ENCODE results near the gene MYF6.

DNA sequence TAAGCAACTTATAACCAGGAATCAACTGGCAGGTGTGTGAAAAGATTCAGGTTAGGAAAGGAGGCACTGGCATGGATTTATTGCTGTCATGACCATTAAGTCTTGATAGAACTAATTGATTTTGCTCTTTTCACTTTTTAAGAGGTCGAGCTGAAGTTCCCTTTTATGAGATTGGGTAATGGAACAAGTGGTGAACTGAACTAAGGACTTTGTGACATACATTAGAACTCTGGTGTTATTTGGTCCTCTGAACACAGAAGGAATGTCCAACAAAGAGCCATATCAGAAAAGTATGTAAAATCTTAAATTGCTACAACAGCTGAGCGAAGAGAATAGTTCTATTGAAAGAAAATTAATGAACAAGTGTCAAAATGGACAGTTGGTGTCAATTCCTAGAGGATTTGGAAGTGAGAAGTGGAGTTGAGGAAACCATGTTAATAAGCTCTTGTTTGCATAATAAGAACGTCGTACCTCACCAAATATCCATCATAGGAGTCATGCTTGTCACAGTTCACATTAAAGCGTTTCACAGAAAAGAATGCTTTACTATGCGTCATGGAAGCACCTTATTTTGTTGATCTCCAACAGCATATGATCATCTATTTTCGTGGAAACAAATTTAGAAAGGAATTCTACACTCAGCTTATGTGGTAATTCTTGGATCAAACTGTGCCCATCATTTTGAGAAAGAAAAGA lies 8.4 kb upstream of the MYF6 start:
- TF ChIP-seq, protein P1, sequence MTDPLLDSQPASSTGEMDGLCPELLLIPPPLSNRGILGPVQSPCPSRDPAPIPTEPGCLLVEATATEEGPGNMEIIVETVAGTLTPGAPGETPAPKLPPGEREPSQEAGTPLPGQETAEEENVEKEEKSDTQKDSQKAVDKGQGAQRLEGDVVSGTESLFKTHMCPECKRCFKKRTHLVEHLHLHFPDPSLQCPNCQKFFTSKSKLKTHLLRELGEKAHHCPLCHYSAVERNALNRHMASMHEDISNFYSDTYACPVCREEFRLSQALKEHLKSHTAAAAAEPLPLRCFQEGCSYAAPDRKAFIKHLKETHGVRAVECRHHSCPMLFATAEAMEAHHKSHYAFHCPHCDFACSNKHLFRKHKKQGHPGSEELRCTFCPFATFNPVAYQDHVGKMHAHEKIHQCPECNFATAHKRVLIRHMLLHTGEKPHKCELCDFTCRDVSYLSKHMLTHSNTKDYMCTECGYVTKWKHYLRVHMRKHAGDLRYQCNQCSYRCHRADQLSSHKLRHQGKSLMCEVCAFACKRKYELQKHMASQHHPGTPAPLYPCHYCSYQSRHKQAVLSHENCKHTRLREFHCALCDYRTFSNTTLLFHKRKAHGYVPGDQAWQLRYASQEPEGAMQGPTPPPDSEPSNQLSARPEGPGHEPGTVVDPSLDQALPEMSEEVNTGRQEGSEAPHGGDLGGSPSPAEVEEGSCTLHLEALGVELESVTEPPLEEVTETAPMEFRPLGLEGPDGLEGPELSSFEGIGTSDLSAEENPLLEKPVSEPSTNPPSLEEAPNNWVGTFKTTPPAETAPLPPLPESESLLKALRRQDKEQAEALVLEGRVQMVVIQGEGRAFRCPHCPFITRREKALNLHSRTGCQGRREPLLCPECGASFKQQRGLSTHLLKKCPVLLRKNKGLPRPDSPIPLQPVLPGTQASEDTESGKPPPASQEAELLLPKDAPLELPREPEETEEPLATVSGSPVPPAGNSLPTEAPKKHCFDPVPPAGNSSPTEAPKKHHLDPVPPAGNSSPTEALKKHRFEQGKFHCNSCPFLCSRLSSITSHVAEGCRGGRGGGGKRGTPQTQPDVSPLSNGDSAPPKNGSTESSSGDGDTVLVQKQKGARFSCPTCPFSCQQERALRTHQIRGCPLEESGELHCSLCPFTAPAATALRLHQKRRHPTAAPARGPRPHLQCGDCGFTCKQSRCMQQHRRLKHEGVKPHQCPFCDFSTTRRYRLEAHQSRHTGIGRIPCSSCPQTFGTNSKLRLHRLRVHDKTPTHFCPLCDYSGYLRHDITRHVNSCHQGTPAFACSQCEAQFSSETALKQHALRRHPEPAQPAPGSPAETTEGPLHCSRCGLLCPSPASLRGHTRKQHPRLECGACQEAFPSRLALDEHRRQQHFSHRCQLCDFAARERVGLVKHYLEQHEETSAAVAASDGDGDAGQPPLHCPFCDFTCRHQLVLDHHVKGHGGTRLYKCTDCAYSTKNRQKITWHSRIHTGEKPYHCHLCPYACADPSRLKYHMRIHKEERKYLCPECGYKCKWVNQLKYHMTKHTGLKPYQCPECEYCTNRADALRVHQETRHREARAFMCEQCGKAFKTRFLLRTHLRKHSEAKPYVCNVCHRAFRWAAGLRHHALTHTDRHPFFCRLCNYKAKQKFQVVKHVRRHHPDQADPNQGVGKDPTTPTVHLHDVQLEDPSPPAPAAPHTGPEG (CRISPR knock-in tag; IDR thresholded peaks at IDR 0.05), result no peak
- TF ChIP-seq KLF12 (CRISPR knock-in tag; IDR thresholded peaks at IDR 0.05; ENCODE audit: borderline replicate concordance) (no peak), POLR2A (IDR thresholded peaks at IDR 0.05; ENCODE audit: insufficient read depth in 1 of 2, low read depth in 2 of 2, low read length in 2 of 2) (no peak), ETV6 (CRISPR knock-in tag; conservative IDR thresholded peaks at IDR 0.05) (no peak), NR2F2 (IDR thresholded peaks at IDR 0.05; ENCODE audit: borderline replicate concordance, low read depth) (no peak), EZH2 (conservative IDR thresholded peaks at IDR 0.05; ENCODE audit: low read depth, low read length) (no peak), NR3C1 (CRISPR knock-in tag; IDR thresholded peaks at IDR 0.05) (no peak), ATF1 (CRISPR knock-in tag; IDR thresholded peaks at IDR 0.05) (no peak)
- TF ChIP-seq, protein P2, sequence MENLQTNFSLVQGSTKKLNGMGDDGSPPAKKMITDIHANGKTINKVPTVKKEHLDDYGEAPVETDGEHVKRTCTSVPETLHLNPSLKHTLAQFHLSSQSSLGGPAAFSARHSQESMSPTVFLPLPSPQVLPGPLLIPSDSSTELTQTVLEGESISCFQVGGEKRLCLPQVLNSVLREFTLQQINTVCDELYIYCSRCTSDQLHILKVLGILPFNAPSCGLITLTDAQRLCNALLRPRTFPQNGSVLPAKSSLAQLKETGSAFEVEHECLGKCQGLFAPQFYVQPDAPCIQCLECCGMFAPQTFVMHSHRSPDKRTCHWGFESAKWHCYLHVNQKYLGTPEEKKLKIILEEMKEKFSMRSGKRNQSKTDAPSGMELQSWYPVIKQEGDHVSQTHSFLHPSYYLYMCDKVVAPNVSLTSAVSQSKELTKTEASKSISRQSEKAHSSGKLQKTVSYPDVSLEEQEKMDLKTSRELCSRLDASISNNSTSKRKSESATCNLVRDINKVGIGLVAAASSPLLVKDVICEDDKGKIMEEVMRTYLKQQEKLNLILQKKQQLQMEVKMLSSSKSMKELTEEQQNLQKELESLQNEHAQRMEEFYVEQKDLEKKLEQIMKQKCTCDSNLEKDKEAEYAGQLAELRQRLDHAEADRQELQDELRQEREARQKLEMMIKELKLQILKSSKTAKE (CRISPR knock-in tag; IDR thresholded peaks at IDR 0.05; ENCODE audit: borderline replicate concordance), result no peak
- TF ChIP-seq, protein P3, sequence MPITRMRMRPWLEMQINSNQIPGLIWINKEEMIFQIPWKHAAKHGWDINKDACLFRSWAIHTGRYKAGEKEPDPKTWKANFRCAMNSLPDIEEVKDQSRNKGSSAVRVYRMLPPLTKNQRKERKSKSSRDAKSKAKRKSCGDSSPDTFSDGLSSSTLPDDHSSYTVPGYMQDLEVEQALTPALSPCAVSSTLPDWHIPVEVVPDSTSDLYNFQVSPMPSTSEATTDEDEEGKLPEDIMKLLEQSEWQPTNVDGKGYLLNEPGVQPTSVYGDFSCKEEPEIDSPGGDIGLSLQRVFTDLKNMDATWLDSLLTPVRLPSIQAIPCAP (CRISPR knock-in tag; IDR thresholded peaks at IDR 0.05; ENCODE audit: low read depth), result no peak
- TF ChIP-seq, protein P4, sequence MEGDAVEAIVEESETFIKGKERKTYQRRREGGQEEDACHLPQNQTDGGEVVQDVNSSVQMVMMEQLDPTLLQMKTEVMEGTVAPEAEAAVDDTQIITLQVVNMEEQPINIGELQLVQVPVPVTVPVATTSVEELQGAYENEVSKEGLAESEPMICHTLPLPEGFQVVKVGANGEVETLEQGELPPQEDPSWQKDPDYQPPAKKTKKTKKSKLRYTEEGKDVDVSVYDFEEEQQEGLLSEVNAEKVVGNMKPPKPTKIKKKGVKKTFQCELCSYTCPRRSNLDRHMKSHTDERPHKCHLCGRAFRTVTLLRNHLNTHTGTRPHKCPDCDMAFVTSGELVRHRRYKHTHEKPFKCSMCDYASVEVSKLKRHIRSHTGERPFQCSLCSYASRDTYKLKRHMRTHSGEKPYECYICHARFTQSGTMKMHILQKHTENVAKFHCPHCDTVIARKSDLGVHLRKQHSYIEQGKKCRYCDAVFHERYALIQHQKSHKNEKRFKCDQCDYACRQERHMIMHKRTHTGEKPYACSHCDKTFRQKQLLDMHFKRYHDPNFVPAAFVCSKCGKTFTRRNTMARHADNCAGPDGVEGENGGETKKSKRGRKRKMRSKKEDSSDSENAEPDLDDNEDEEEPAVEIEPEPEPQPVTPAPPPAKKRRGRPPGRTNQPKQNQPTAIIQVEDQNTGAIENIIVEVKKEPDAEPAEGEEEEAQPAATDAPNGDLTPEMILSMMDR (CRISPR knock-in tag; IDR thresholded peaks at IDR 0.05), result no peak
